ENCODE results near the gene INO80C.

Gene INO80C

GRCh38 chr18:35508746-35509338, 11.1 kb upstream of the INO80C start:
- H3K27me3 Mint-ChIP-seq, result peaks cover 17% of the 10 kb centered on the region
- H3K4me3 Mint-ChIP-seq, result no peak overlapping the region
- no peak for DNase-seq (ENCODE audit: low spot score in 2 of 2)
- no peak for ATAC-seq (replicated peaks; ENCODE audit: extremely low read depth, poor library complexity, severe bottlenecking)
- no peak overlapping the region for H3K27ac Mint-ChIP-seq (ENCODE audit: low read depth)
- H3K36me3 Mint-ChIP-seq (ENCODE audit: insufficient read depth), result no peaks in the 10 kb centered on the region
- no peaks in the 10 kb centered on the region for H3K4me1 Mint-ChIP-seq
- no peaks in the 10 kb centered on the region for H3K9me3 Mint-ChIP-seq

GRCh38 chr18:35508030-35508429, 10.3 kb upstream of the INO80C start:
- no peak overlapping the region for H3K27ac Mint-ChIP-seq (ENCODE audit: low read depth)

GRCh38 chr18:35507623-35508022, 9.9 kb upstream of the INO80C start:
- H3K27me3 Mint-ChIP-seq, result peaks cover 17% of the 10 kb centered on the region
- no peak for ATAC-seq (replicated peaks; ENCODE audit: extremely low read depth, poor library complexity, severe bottlenecking)
- no peak overlapping the region for H3K4me3 Mint-ChIP-seq
- no peaks in the 10 kb centered on the region for H3K36me3 Mint-ChIP-seq (ENCODE audit: insufficient read depth)
- no peak for DNase-seq (ENCODE audit: low spot score in 2 of 2)
- no peaks in the 10 kb centered on the region for H3K9me3 Mint-ChIP-seq
- no peaks in the 10 kb centered on the region for H3K4me1 Mint-ChIP-seq
- H3K27ac Mint-ChIP-seq (ENCODE audit: low read depth), result no peak overlapping the region

More at GRCh38 chr18:35508030-35508429, 10.3 kb upstream of the INO80C start:
- no peak for ATAC-seq (replicated peaks; ENCODE audit: extremely low read depth, poor library complexity, severe bottlenecking)
- H3K36me3 Mint-ChIP-seq (ENCODE audit: insufficient read depth), result no peaks in the 10 kb centered on the region
- H3K4me3 Mint-ChIP-seq, result no peak overlapping the region
- DNase-seq (ENCODE audit: low spot score in 2 of 2), result no peak
- H3K27me3 Mint-ChIP-seq, result peaks cover 17% of the 10 kb centered on the region
- H3K9me3 Mint-ChIP-seq, result no peaks in the 10 kb centered on the region
- no peaks in the 10 kb centered on the region for H3K4me1 Mint-ChIP-seq

- no peak overlapping the region for H3K4me3 Mint-ChIP-seq
- DNase-seq (ENCODE audit: low spot score in 2 of 2), result no peak
- no peaks in the 10 kb centered on the region for H3K36me3 Mint-ChIP-seq (ENCODE audit: insufficient read depth)
- H3K27ac Mint-ChIP-seq (ENCODE audit: low read depth), result no peak overlapping the region
- H3K4me1 Mint-ChIP-seq, result no peaks in the 10 kb centered on the region
- H3K27me3 Mint-ChIP-seq, result peaks cover 17% of the 10 kb centered on the region
- no peaks in the 10 kb centered on the region for H3K9me3 Mint-ChIP-seq
- ATAC-seq (replicated peaks; ENCODE audit: extremely low read depth, poor library complexity, severe bottlenecking), result no peak
These were observed 9.4 kb upstream of the INO80C start for GRCh38 chr18:35507192-35507591.

GRCh38 chr18:35506024-35506712, 8.4 kb upstream of the INO80C start:
- no peaks in the 10 kb centered on the region for H3K36me3 Mint-ChIP-seq (ENCODE audit: insufficient read depth)
- no peak for ATAC-seq (replicated peaks; ENCODE audit: extremely low read depth, poor library complexity, severe bottlenecking)
- no peaks in the 10 kb centered on the region for H3K4me1 Mint-ChIP-seq
- no peak for DNase-seq (ENCODE audit: low spot score in 2 of 2)
- H3K27me3 Mint-ChIP-seq, result peaks cover 17% of the 10 kb centered on the region
- no peaks in the 10 kb centered on the region for H3K9me3 Mint-ChIP-seq
- H3K4me3 Mint-ChIP-seq, result no peak overlapping the region
- no peak overlapping the region for H3K27ac Mint-ChIP-seq (ENCODE audit: low read depth)

- ATAC-seq (replicated peaks; ENCODE audit: extremely low read depth, poor library complexity, severe bottlenecking), result no peak
- DNase-seq (ENCODE audit: low spot score in 2 of 2), result no peak
- H3K4me1 Mint-ChIP-seq, result no peaks in the 10 kb centered on the region
- H3K4me3 Mint-ChIP-seq, result no peak overlapping the region
- H3K27me3 Mint-ChIP-seq, result peaks cover 17% of the 10 kb centered on the region
- H3K9me3 Mint-ChIP-seq, result no peaks in the 10 kb centered on the region
- peaks cover 2% of the 10 kb centered on the region for H3K36me3 Mint-ChIP-seq (ENCODE audit: insufficient read depth)
- H3K27ac Mint-ChIP-seq (ENCODE audit: low read depth), result no peak overlapping the region
These were observed 7.2 kb upstream of the INO80C start for GRCh38 chr18:35504996-35505395.

DNA sequence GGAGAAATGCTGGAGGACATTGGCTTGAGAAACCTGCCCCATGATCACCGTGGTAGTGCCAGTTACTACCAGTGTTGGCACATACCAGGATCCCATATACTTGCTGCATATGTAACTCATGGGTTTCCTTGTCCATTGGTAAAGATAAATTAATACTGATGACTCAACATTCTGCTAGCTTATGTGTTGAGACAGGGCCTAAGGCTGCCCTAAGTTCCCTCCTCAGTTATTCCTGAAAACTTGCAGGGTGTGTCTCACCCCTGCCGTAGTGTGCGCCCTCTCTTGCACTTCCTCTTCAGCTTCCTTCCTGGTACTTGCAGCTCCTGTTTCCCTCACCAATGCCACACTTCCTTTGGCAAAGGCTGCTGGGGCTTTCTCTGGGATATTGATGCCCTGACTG, 4.3 kb upstream of the INO80C start:
- Mint-ChIP-seq H3K36me3 (ENCODE audit: insufficient read depth) (peaks cover 14% of the 10 kb centered on the region), H3K4me1 (peaks cover 4% of the 10 kb centered on the region), H3K27me3 (peaks cover 17% of the 10 kb centered on the region), H3K9me3 (no peaks in the 10 kb centered on the region), H3K27ac (ENCODE audit: low read depth) (no peak overlapping the region), H3K4me3 (no peak overlapping the region)
- ATAC-seq (replicated peaks; ENCODE audit: extremely low read depth, poor library complexity, severe bottlenecking) (no peak), DNase-seq (ENCODE audit: low spot score in 2 of 2) (no peak)

DNA sequence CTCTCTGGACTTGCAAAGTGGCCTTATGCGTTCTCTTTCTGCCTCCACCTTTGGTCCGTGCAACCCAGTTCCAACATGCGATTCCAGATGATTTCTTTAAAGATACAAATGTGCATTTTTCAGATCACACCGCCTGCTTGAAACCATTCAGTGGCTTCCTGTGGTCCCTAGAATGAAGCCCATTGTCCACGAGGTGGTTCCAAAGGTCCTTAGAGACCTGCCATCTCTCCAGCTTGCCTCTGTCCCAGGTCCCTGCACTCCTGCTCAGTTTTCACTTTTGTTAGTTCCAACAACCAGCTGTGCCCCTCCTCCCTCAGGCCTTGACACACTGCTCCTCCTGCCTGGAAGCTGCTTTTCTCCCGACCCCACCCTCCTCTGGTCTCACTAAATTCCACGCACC, 3.6 kb upstream of the INO80C start:
- H3K9me3 Mint-ChIP-seq, result no peaks in the 10 kb centered on the region
- peaks cover 17% of the 10 kb centered on the region for H3K27me3 Mint-ChIP-seq
- H3K36me3 Mint-ChIP-seq (ENCODE audit: insufficient read depth), result peaks cover 15% of the 10 kb centered on the region
- ATAC-seq (replicated peaks; ENCODE audit: extremely low read depth, poor library complexity, severe bottlenecking) (no peak), DNase-seq (ENCODE audit: low spot score in 2 of 2) (no peak)
- no peak overlapping the region for H3K4me3 Mint-ChIP-seq
- no peak overlapping the region for H3K27ac Mint-ChIP-seq (ENCODE audit: low read depth)
- peaks cover 8% of the 10 kb centered on the region for H3K4me1 Mint-ChIP-seq

- Mint-ChIP-seq H3K9me3 (no peaks in the 10 kb centered on the region), H3K4me1 (peaks cover 13% of the 10 kb centered on the region), H3K36me3 (ENCODE audit: insufficient read depth) (peaks cover 15% of the 10 kb centered on the region), H3K27me3 (peaks cover 9% of the 10 kb centered on the region), H3K27ac (ENCODE audit: low read depth) (no peak overlapping the region), H3K4me3 (no peak overlapping the region)
- DNase-seq (ENCODE audit: low spot score in 2 of 2) (no peak), ATAC-seq (replicated peaks; ENCODE audit: extremely low read depth, poor library complexity, severe bottlenecking) (no peak)
These were observed 2.4 kb upstream of the INO80C start for GRCh38 chr18:35500113-35500512.

DNA sequence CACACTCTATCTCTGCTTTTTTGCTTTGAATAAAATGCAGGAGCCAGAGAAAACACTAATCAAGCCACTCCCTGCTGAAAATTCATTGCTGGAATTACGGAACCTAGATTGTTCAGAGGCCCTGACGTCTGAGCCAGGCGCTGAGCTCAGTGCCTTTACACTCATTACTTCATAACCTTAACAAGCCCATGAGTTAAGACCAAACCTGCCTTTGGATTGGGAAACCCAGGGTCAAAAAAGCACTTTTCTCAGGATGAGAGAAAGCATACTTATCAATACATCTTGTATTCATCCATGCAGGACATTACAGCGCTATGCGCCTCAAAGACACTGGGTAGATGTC, 762 bp downstream of the INO80C start:
- no peaks in the 10 kb centered on the region for H3K9me3 Mint-ChIP-seq
- H3K27ac Mint-ChIP-seq (ENCODE audit: low read depth), result peak overlapping the region; percentile 99
- H3K4me1 Mint-ChIP-seq, result peaks cover 18% of the 10 kb centered on the region
- H3K4me3 Mint-ChIP-seq, result peak overlapping the region; percentile 91
- peak in 1 of 2 donors; percentile 15 for DNase-seq (ENCODE audit: low spot score in 2 of 2)
- peaks cover 15% of the 10 kb centered on the region for H3K36me3 Mint-ChIP-seq (ENCODE audit: insufficient read depth)
- H3K27me3 Mint-ChIP-seq, result no peaks in the 10 kb centered on the region
- peak; percentile 10 for ATAC-seq (replicated peaks; ENCODE audit: extremely low read depth, poor library complexity, severe bottlenecking)

DNA sequence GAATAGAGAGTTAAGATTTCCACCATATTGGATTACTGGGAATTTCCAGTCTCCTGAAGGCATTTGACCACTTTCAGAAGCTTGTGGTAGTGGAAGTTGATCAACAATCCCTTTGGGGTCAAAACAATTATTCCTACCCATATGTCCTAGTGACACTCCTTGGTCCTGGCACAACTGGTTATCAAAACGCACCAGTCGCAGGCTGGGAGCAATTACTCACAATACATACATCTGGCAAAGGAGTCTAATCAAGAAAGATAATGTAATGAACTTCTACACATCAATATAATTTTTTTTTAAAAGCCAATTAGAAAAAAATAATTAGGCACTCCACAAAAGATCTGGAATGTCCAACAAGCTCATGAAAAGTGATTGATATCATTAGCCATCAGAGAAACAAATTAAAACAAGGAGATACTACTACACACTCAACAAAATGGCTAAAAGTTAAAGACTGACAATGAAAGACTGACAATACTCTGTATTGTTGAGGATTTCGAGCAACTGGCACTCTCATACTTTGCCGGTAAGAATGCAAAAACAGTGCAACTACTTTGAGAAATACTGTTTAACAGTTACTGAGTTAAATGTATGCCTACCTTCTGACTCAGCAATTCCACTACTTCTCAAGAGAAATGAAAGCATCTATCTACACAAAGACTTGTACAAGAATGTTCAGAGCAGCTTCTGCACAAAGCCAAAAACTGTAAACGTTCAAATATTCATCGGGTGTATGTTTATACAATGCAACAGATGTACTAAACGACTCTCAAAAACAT, 2.0 kb downstream of the INO80C start:
- no peak for ATAC-seq (replicated peaks; ENCODE audit: extremely low read depth, poor library complexity, severe bottlenecking)
- Mint-ChIP-seq H3K27ac (ENCODE audit: low read depth) (no peak overlapping the region), H3K4me3 (no peak overlapping the region), H3K36me3 (ENCODE audit: insufficient read depth) (peaks cover 15% of the 10 kb centered on the region), H3K4me1 (peaks cover 18% of the 10 kb centered on the region), H3K27me3 (no peaks in the 10 kb centered on the region), H3K9me3 (no peaks in the 10 kb centered on the region)
- DNase-seq (ENCODE audit: low spot score in 2 of 2), result no peak

DNA sequence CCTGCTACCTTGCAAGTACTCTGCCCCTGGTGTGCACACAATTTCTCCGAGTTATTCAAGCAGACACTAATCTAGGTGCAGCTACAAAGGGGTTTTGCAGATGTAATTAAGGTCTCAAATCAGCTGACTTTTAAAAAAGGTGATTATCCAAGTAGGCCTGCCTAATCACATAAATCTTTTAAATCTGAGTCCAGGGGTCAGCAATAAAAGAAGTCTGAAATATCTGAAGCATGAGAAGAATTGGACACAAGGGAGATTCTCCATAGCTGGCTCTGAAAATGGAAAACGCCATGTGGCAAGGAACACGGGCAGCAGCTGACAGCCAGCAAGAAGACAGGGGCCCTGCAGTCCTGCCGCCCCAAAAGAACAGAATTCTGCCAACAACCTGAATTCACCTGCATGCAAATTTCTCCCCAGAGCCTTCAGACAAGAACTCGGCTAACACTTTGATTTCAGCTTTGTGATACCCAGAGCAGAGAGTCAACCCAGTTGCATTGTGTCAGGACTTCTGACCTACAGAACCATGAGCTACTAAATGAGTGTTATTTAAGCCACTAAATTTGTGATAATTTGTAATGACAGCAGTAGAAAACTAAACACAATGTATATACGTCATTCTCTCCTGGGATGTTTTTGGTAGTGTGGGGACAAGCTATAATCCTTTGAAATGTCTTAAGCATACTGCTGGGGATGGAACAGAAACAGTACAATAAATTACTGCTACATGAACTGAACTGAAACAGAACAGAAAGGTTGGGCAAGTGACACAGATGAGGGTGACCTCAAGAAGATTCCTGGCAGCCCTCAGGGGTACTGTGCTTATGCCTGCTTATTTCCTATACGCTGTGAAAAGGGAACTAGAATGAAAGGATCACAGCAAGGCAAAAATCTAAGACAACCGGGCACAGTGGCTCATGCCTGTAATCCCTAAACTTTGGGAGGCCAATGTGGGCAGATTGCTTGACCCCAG, 3.2 kb downstream of the INO80C start:
- Mint-ChIP-seq H3K27me3 (no peaks in the 10 kb centered on the region), H3K27ac (ENCODE audit: low read depth) (no peak overlapping the region), H3K4me1 (peaks cover 18% of the 10 kb centered on the region), H3K9me3 (no peaks in the 10 kb centered on the region), H3K36me3 (ENCODE audit: insufficient read depth) (peaks cover 13% of the 10 kb centered on the region), H3K4me3 (no peak overlapping the region)
- ATAC-seq (replicated peaks; ENCODE audit: extremely low read depth, poor library complexity, severe bottlenecking) (no peak), DNase-seq (ENCODE audit: low spot score in 2 of 2) (no peak)
